GM18907 (cell line): ENCODE data around the gene MCM3.

ENCODE experiments used
- ATAC-seq: cut with Tn5 transposase; IDR thresholded peaks from one replicate; pipeline ENCODE4 v1.9.1; 2021; ENCODE audit warnings: mild to moderate bottlenecking, moderate library complexity; ENCODE audit not compliant: unreplicated experiment

MCM3 gene

GRCh38 chr6:52284460-52285176 lies at the start of gene MCM3:
Gene MCM3 (minus strand): TSS chr6:52284742. CDS start chr6:52284674, 68 bp downstream.
- ATAC-seq = peak; percentile 98

GRCh38 chr6:52333840-52334200 lies 49.3 kb upstream of the MCM3 start:
- ATAC-seq = no peak

- no peak for ATAC-seq
Measured at GRCh38 chr6:52331793-52332457, 47.4 kb upstream of the MCM3 start.

GRCh38 chr6:52330470-52330869 lies 45.9 kb upstream of the MCM3 start:
- ATAC-seq = no peak

- no peak for ATAC-seq
Measured at GRCh38 chr6:52328729-52329128, 44.2 kb upstream of the MCM3 start.

- no peak for ATAC-seq
Measured at GRCh38 chr6:52328303-52328662, 43.7 kb upstream of the MCM3 start.

- no peak for ATAC-seq
Measured at GRCh38 chr6:52326540-52327364, 42.2 kb upstream of the MCM3 start.

- no peak for ATAC-seq
Measured at GRCh38 chr6:52325695-52326471, 41.3 kb upstream of the MCM3 start.

- ATAC-seq = no peak
Measured at GRCh38 chr6:52324189-52324588, 39.6 kb upstream of the MCM3 start.

GRCh38 chr6:52317841-52318581 lies 33.5 kb upstream of the MCM3 start:
- peak; percentile 99 for ATAC-seq

- no peak for ATAC-seq
Measured at GRCh38 chr6:52317211-52317610, 32.7 kb upstream of the MCM3 start.

- ATAC-seq = no peak
Measured at GRCh38 chr6:52314752-52315151, 30.2 kb upstream of the MCM3 start.

- no peak for ATAC-seq
Measured at GRCh38 chr6:52312461-52312860, 27.9 kb upstream of the MCM3 start.

- ATAC-seq = no peak
Measured at GRCh38 chr6:52310932-52311331, 26.4 kb upstream of the MCM3 start.

- peak; percentile 27 for ATAC-seq
Measured at GRCh38 chr6:52307900-52308372, 23.4 kb upstream of the MCM3 start.

- ATAC-seq = no peak
Measured at GRCh38 chr6:52306972-52307870, 22.7 kb upstream of the MCM3 start.

GRCh38 chr6:52305948-52306767 lies 21.6 kb upstream of the MCM3 start:
- peak; percentile 74 for ATAC-seq

- ATAC-seq = no peak
Measured at GRCh38 chr6:52305411-52305810, 20.9 kb upstream of the MCM3 start.
